ENCODE measurements around the gene ELANE.
"Not testable (repeated sequence)": the region's sequence is repeated elsewhere in the genome, so short reads cannot be mapped to it uniquely, and the experiment has no call there.

- TF ChIP-seq OSR1 (CRISPR knock-in tag; IDR thresholded peaks at IDR 0.05); PATZ1 (CRISPR knock-in tag; IDR thresholded peaks at IDR 0.05; ENCODE audit: borderline replicate concordance); POU6F1 (CRISPR knock-in tag; IDR thresholded peaks at IDR 0.05; ENCODE audit: borderline replicate concordance, low read depth); TSHZ2 (CRISPR knock-in tag; IDR thresholded peaks at IDR 0.05); ARNTL (CRISPR knock-in tag; IDR thresholded peaks at IDR 0.05; ENCODE audit: borderline replicate concordance, low read depth); CREB5 (CRISPR knock-in tag; IDR thresholded peaks at IDR 0.05; ENCODE audit: low read depth); ZNF8 (CRISPR knock-in tag; IDR thresholded peaks at IDR 0.05); RARB (CRISPR knock-in tag; IDR thresholded peaks at IDR 0.05); ZC3H10 (CRISPR knock-in tag; IDR thresholded peaks at IDR 0.05); GLIS3 (CRISPR knock-in tag; IDR thresholded peaks at IDR 0.05); ZFP3 (CRISPR knock-in tag; IDR thresholded peaks at IDR 0.05); ZFP30 (CRISPR knock-in tag; IDR thresholded peaks at IDR 0.05); TOX (CRISPR knock-in tag; IDR thresholded peaks at IDR 0.05; ENCODE audit: borderline replicate concordance): not testable (repeated sequence)
Observed at GRCh38 chr19:877992-878660, 26.0 kb downstream of the ELANE start.

Data from SK-N-SH treated with all-trans-retinoic acid at 6 μM for 48 hours (cell line).